GM18861 (cell line): ENCODE results near the gene PLCXD3.

ENCODE experiments used
- ATAC-seq: cut with Tn5 transposase; IDR thresholded peaks from one replicate; pipeline ENCODE4 v1.9.1; 2021; ENCODE audit not compliant: unreplicated experiment

PLCXD3 gene, protein sequence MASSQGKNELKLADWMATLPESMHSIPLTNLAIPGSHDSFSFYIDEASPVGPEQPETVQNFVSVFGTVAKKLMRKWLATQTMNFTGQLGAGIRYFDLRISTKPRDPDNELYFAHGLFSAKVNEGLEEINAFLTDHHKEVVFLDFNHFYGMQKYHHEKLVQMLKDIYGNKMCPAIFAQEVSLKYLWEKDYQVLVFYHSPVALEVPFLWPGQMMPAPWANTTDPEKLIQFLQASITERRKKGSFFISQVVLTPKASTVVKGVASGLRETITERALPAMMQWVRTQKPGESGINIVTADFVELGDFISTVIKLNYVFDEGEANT

GRCh38 chr5:41510176-41510831 lies at the start of gene PLCXD3:
PLCXD3 (minus strand) TSS chr5:41510601; CDS start chr5:41510526, 75 bp downstream.
- ATAC-seq = no peak

DNA sequence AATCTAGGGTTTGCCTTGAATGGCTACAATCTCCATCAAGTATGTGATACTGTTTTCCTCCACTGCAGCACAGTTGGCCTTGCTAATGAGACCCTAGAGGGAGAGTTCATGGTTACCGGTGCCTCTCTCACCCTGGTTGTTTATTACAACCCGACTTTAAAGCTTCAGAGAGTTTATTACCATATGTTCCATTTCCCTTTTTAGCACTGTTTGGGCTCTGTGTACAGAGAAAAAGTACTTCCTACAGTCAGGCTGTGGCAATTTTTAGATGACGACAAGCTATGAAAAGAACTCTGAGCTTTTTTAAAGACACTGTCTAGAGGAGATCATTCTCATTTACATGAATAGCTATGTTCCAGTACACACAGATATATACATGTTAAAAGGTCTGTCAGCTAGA lies 48.8 kb upstream of the PLCXD3 start:
- ATAC-seq = no peak

GRCh38 chr5:41558295-41558694 lies 47.9 kb upstream of the PLCXD3 start:
- ATAC-seq = no peak

DNA sequence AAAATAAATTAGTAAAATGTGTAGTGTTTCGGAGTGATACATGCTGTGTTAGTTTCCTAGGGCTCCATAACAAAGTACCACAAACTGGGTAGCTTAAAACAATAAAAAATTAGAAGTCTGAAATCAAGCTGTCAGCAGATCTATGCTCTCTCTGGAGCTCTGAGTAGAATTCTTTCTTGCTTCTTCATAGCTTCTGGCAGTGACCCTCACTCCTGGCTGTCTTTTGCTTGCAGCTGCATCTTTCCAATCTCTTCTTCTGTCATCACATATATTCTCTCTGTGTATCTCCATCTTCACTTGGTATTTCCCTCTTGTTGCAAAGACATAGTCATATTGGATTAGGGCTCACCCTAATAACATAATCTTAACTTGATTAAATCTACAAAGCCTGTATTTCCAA lies 37.6 kb upstream of the PLCXD3 start:
- ATAC-seq = no peak

DNA sequence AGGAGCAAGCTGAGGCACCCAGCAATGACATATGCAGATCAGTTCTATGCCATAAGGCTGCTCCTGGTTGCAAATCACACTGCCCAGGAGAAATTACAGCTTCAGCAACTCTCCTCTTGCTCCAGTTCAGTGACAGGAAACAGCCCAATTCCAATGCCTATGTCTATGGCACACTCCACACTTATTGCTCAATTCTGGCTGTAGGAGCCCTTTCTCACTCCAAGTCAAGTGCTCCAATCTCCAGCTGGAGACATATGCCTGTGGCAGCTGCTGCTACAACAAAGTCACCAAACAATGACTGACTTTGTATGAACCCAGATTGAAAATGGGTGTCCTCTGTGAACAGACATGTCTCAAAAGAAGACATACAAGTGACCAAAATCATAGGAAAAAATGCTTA lies 31.8 kb upstream of the PLCXD3 start:
- no peak for ATAC-seq

DNA sequence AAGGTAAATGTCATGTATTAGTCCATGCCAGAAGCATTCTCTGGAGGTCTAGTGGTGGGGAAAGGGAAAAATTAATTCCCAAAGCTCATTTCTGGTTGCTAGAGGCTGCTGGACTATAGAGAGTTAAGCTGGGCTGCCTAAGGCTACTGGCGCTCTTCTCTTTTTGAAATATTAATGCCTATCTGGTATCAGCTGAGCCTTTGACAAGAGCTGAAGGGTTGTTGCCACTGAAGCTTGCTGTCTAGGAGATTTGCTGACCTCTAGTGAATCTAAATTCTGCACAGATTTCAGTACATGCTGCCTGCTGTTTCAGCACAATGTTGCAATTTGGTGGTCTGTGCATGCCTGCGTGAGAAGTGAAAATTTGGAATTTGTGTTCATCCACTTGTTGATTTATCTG lies 29.1 kb upstream of the PLCXD3 start:
- no peak for ATAC-seq

GRCh38 chr5:41537581-41537980 lies 27.2 kb upstream of the PLCXD3 start:
- ATAC-seq = no peak

DNA sequence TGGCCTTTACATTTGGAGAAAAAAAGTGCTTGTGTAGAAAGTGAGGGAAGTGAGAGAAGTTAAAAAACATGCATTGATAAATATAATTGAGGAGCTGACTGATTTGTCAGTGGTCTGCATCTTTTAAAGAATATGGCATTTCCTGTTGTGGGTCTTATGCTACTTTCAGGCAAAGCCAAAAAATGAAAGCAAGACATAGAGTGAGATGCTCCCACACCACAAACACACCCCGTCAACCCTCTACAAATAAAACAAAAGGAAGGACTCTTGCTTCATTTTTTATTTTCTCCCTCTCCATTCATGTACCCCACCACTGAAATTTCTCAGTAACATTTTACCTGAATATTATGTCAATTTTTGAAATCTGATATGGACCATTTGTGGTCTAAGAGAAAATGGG lies 22.1 kb upstream of the PLCXD3 start:
- no peak for ATAC-seq

DNA sequence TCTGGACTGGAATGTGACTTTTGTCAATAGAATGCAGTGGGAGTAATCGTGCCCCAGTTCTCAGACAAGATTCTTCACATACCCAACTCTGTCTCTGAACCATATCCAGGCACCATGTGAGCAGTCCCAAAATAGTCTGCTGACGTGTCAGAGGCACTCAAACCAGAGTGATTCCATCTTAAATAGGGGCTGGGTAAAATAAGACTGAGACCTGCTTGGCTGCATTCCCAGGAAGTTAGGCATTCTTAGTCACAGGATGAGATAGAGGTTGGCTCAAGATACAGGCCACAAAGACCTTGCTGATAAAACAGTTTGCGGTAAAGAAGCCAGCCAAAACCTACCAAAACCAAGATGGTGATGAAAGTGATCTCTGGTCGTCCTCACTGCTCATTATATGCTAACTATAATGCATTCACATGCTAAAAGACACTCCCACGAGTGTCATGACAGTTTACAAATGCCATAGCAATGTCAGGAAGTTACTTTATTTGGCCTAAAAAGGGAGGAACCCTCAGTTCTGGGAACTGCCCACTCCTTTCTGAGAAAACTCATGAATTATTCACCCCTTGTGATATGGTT lies 16.9 kb upstream of the PLCXD3 start:
- ATAC-seq = no peak

- no peak for ATAC-seq
Observed at GRCh38 chr5:41526699-41527098, 16.3 kb upstream of the PLCXD3 start.

- no peak for ATAC-seq
Observed at GRCh38 chr5:41524174-41524573, 13.8 kb upstream of the PLCXD3 start.

- ATAC-seq = no peak
Observed at GRCh38 chr5:41522193-41522786, 11.9 kb upstream of the PLCXD3 start.

- ATAC-seq = no peak
Observed at GRCh38 chr5:41519801-41520200, 9.4 kb upstream of the PLCXD3 start.

DNA sequence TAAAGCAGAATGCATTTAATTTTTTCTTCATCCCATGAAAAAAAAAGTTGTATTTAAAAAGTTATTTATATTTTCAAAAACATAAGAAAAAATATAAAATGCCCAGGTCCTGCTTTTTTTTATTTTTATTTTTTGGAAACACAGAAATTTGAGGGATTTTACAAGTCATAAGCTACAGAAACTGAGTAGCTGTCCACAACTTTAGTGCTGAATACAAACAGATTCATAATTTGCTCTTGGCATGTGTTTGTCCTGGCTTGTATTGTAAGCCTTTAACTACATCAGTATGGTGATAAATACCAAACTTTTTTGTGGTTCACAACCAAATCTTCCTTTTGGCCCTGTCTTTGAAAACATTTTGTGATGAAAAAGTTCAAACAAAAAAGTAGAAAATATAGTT lies 7.5 kb upstream of the PLCXD3 start:
- ATAC-seq = no peak

GRCh38 chr5:41511241-41511640 lies 840 bp upstream of the PLCXD3 start:
- no peak for ATAC-seq

DNA sequence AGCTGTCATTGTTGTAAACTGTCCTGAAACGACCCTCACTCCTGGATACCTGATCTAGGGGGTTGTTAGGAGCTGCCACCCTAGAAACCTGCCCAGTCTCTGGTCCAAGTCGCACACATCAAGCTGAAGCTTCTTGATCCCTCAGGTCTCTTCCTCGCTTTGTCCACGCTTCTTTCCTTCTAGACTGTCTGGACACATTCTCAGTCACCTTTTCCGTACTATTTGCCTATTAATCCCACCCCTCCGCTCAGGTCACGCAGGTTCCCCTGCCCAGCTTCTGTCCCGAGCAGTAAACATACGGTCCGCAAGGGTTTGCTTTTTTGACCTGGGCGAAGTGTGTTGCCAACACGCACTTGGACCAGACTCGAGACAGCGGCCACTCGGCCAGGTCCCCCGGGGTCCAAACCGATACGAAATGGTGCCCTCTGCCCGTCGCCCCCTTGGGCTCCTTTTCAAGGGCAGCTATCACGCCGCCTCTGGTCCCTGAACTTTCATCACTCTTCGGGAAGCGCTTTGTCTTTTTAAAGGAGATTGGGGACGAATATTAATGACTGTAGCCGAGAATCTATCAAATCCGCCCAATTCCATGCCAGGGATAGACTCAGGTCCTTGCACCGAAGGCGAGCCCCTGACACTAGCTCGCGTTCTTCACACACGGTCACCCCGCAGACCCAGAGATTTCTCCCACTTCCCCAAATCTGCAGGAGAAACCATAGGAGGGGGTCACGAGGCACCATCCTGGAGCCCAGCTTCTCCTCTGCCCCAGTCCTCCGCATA lies 814 bp downstream of the PLCXD3 start:
- no peak for ATAC-seq

- ATAC-seq = no peak
Observed at GRCh38 chr5:41508696-41509398, 1.6 kb downstream of the PLCXD3 start.

GRCh38 chr5:41508186-41508585 lies 2.2 kb downstream of the PLCXD3 start:
- no peak for ATAC-seq

DNA sequence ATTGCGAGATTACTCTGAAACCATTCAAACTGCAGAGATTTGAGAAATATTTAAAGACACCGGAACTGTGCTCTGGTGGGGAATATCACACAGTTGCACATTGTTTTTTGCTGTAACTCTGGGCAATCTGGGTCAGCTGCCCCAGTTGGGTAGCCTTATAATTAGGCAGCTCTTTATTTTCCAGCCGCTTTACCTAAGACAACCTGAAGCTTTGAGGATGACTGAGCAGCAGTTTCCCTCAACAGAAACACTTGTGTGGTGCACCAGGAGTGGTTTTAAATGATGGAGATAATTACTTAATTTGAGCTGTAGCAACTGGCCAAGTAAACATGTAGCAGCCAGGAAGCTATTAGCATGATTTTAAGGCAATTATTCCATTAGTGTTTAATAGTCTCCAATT lies 2.9 kb downstream of the PLCXD3 start:
- ATAC-seq = no peak

DNA sequence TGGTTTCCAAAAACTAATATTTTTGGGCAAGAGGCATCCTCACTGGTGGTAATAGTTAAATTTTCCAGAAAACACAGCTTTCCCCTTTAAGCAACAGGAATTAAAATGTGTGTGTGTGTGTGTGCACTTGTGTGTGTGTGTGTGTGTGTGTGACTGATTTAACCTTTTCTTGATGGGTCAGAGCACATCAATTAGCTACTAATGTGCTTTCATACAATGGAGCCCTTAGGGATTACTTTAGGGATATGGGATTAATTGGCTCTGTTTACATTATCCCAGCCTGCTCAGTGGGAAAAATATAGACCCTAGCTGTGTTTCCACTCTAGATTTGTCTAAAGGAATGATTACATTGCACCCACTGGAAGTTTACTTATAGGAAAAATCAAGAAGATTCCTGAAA lies 6.5 kb downstream of the PLCXD3 start:
- ATAC-seq = no peak

DNA sequence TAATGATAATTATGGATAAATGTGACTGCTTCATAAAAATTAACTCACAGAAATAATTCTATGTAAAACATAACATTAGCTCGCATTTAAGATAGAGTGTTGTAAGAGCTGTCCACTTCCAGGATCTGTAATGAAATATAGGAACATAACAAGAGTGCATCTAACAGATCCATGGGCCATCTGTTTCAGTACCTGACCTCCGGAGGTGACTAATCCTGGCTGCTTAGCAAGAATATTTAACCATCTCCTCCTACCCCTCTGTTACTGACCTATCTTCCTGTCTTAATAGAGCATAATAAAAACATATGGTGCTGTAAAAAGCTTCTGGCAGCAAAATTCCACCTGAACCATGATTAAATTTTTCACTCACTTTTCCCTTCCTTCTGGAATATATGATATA lies 7.1 kb downstream of the PLCXD3 start:
- ATAC-seq = no peak
